ENCODE data around the gene CAMTA1. TPM values are rescaled to one million over a fixed set of nuclear protein-coding genes. Genes with fewer than 3 reads are reported as not detected.

The CAMTA1 gene
- total RNA-seq, 1 donor from 2014 or later = 99.0 TPM

GRCh38 chr1:7293702-7294629, 508.7 kb downstream of the CAMTA1 start:
- peaks cover 3% of the 10 kb centered on the region for H3K36me3 Mint-ChIP-seq (ENCODE audit: insufficient read depth)
- H3K9me3 Mint-ChIP-seq (ENCODE audit: low read depth) = peaks cover 12% of the 10 kb centered on the region
- DNase-seq (ENCODE audit: low spot score, unreplicated experiment) = no peak
- H3K4me1 Mint-ChIP-seq (ENCODE audit: low read depth) = peaks cover 7% of the 10 kb centered on the region
- no peak overlapping the region for H3K27ac Mint-ChIP-seq
- TF ChIP-seq CTCF (IDR thresholded peaks at IDR 0.05; ENCODE audit: unreplicated experiment) = no peak
- peaks cover 27% of the 10 kb centered on the region for H3K27me3 Mint-ChIP-seq
- H3K4me3 Mint-ChIP-seq (ENCODE audit: low read depth) = no peak overlapping the region

GRCh38 chr1:7294636-7295035, 509.4 kb downstream of the CAMTA1 start:
- Mint-ChIP-seq H3K27me3 (peaks cover 29% of the 10 kb centered on the region), H3K4me1 (ENCODE audit: low read depth) (peaks cover 7% of the 10 kb centered on the region), H3K9me3 (ENCODE audit: low read depth) (peaks cover 12% of the 10 kb centered on the region), H3K27ac (no peak overlapping the region), H3K4me3 (ENCODE audit: low read depth) (no peak overlapping the region), H3K36me3 (ENCODE audit: insufficient read depth) (peaks cover 3% of the 10 kb centered on the region)
- DNase-seq (ENCODE audit: low spot score, unreplicated experiment) = no peak
- no peak for TF ChIP-seq CTCF (IDR thresholded peaks at IDR 0.05; ENCODE audit: unreplicated experiment)

- no peak for DNase-seq (ENCODE audit: low spot score, unreplicated experiment)
- Mint-ChIP-seq H3K4me1 (ENCODE audit: low read depth) (peaks cover 7% of the 10 kb centered on the region), H3K27me3 (peaks cover 37% of the 10 kb centered on the region), H3K9me3 (ENCODE audit: low read depth) (peaks cover 12% of the 10 kb centered on the region), H3K4me3 (ENCODE audit: low read depth) (no peak overlapping the region), H3K36me3 (ENCODE audit: insufficient read depth) (peaks cover 3% of the 10 kb centered on the region), H3K27ac (no peak overlapping the region)
- TF ChIP-seq CTCF (IDR thresholded peaks at IDR 0.05; ENCODE audit: unreplicated experiment) = no peak
Measured at GRCh38 chr1:7295946-7296345, 510.7 kb downstream of the CAMTA1 start.

- Mint-ChIP-seq H3K36me3 (ENCODE audit: insufficient read depth) (peaks cover 3% of the 10 kb centered on the region), H3K9me3 (ENCODE audit: low read depth) (peaks cover 12% of the 10 kb centered on the region), H3K27ac (no peak overlapping the region), H3K4me1 (ENCODE audit: low read depth) (peaks cover 7% of the 10 kb centered on the region), H3K27me3 (peaks cover 40% of the 10 kb centered on the region), H3K4me3 (ENCODE audit: low read depth) (no peak overlapping the region)
- TF ChIP-seq CTCF (IDR thresholded peaks at IDR 0.05; ENCODE audit: unreplicated experiment) = no peak
- no peak for DNase-seq (ENCODE audit: low spot score, unreplicated experiment)
Measured at GRCh38 chr1:7296968-7297367, 511.7 kb downstream of the CAMTA1 start.

- Mint-ChIP-seq H3K4me3 (ENCODE audit: low read depth) (no peak overlapping the region), H3K36me3 (ENCODE audit: insufficient read depth) (peaks cover 3% of the 10 kb centered on the region), H3K27ac (no peak overlapping the region), H3K27me3 (peaks cover 34% of the 10 kb centered on the region), H3K9me3 (ENCODE audit: low read depth) (peaks cover 12% of the 10 kb centered on the region), H3K4me1 (ENCODE audit: low read depth) (peaks cover 7% of the 10 kb centered on the region)
- TF ChIP-seq CTCF (IDR thresholded peaks at IDR 0.05; ENCODE audit: unreplicated experiment) = no peak
- no peak for DNase-seq (ENCODE audit: low spot score, unreplicated experiment)
Measured at GRCh38 chr1:7298145-7298544, 512.9 kb downstream of the CAMTA1 start.

Measured in progenitor cell of endocrine pancreas (in vitro differentiated cells).